ENCODE measurements around the gene GAREM2. TPM values are rescaled to one million over a fixed set of nuclear protein-coding genes. Genes with fewer than 3 reads are reported as not detected.

GAREM2 gene
- total RNA-seq, 4 donors from 2014 or later: 0.49 to 2.8 (median 1.9) TPM

DNA sequence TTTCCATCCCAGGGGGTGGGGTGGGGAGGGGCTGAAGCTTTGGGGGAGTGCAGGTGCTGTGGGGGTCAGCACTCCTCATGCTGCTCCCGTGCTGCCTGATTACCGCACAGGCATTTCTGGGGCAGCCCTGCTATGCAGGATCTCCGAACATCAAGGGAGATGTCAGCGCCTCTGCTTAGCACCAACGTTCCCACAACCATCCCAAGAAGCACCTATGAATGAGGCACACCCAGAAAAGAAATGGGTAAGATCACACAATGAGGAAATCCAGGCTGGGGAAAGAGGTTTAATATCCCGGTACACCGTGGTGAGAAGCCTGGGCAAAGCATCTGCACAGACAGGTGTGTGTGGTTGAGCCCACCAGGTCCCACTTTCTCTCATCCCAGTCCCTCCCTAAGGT is 17.5 kb downstream of the GAREM2 start:
- H3K4me1 ChIP-seq: peaks cover 0 to 5% of the 10 kb centered on the region in 2 donors
- H3K27ac ChIP-seq: no peak overlapping the region
- no peaks in the 10 kb centered on the region for H3K27me3 ChIP-seq
- no peak overlapping the region for H3K4me3 ChIP-seq (replicated peaks in 1 of 3)
- H3K9me3 ChIP-seq: no peaks in the 10 kb centered on the region
- intact Hi-C loops (cut with DNase I): no loop called here
- WGBS, 2 donors: 85 to 89% methylated on average over 7 of the region's 7 CpGs
- DNase-seq: no peak
- peaks cover 31 to 35% of the 10 kb centered on the region in 2 donors for H3K36me3 ChIP-seq
- TF ChIP-seq, protein P1, sequence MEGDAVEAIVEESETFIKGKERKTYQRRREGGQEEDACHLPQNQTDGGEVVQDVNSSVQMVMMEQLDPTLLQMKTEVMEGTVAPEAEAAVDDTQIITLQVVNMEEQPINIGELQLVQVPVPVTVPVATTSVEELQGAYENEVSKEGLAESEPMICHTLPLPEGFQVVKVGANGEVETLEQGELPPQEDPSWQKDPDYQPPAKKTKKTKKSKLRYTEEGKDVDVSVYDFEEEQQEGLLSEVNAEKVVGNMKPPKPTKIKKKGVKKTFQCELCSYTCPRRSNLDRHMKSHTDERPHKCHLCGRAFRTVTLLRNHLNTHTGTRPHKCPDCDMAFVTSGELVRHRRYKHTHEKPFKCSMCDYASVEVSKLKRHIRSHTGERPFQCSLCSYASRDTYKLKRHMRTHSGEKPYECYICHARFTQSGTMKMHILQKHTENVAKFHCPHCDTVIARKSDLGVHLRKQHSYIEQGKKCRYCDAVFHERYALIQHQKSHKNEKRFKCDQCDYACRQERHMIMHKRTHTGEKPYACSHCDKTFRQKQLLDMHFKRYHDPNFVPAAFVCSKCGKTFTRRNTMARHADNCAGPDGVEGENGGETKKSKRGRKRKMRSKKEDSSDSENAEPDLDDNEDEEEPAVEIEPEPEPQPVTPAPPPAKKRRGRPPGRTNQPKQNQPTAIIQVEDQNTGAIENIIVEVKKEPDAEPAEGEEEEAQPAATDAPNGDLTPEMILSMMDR (IDR thresholded peaks at IDR 0.05): no peak
- no peak for TF ChIP-seq POLR2A (IDR thresholded peaks at IDR 0.05)

DNA sequence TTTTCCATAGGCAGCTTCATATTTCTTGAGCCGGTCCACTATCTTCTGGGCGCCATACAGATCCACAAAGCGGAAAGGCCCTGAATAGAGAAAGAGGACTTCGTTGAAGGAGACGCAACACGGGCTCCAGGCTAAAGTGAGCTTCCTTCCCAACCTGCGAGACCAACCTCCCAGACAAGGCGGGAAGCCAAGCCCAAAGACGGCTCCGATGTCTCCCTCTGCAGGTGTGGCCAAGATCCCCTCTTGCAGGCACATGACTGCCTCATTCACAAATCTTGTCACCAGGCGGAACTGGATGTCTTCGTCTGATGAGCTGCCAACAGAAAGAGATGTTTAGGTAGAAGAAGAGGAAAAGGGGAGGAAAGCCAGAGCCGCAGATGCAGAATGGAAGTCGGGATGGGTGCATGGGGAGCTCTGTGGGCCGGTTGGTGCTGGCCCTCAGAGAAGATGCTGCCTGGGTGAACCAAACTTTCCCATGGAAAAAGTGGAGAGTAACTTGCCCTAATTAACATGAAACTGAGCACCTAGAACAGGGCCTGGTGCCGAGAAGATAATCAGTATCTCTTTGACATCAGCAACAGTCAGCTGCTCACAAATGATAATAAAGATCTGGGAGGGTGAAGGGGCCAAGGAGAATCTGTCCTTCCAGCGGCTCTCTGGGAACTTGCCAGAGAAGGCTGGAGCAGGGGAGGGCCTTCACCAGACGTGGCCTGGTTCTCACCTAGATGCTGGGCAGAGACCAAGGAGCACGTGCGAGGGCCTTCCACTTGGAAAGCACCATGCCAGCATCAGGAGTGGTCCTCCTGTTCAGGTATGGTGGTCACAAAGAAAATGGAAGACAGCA is 18.6 kb downstream of the GAREM2 start:
- intact Hi-C loops (cut with DNase I): no loop called here
- peaks cover 34 to 40% of the 10 kb centered on the region in 2 donors for H3K36me3 ChIP-seq
- DNase-seq: no peak
- no peaks in the 10 kb centered on the region for H3K27me3 ChIP-seq
- no peak overlapping the region for H3K4me3 ChIP-seq (replicated peaks in 1 of 3)
- no peaks in the 10 kb centered on the region for H3K9me3 ChIP-seq
- 90 to 92% methylated on average over 20 of the region's 20 CpGs for WGBS, 2 donors
- H3K27ac ChIP-seq: no peak overlapping the region
- H3K4me1 ChIP-seq: no peaks in the 10 kb centered on the region
- TF ChIP-seq POLR2A (IDR thresholded peaks at IDR 0.05): no peak
- TF ChIP-seq, protein P1 (IDR thresholded peaks at IDR 0.05): no peak

- no peaks in the 10 kb centered on the region for H3K9me3 ChIP-seq
- TF ChIP-seq POLR2A (IDR thresholded peaks at IDR 0.05): no peak
- TF ChIP-seq, protein P1 (IDR thresholded peaks at IDR 0.05): no peak
- intact Hi-C loops (cut with DNase I): no loop called here
- DNase-seq: no peak
- H3K27ac ChIP-seq: no peak overlapping the region
- 95 to 96% methylated on average over 10 of the region's 10 CpGs for WGBS, 2 donors
- H3K36me3 ChIP-seq: peaks cover 50 to 58% of the 10 kb centered on the region in 2 donors
- H3K27me3 ChIP-seq: no peaks in the 10 kb centered on the region
- no peaks in the 10 kb centered on the region for H3K4me1 ChIP-seq
- H3K4me3 ChIP-seq (replicated peaks in 1 of 3): no peak overlapping the region
Observed at GRCh38 chr2:26193578-26194231, 20.8 kb downstream of the GAREM2 start.

DNA sequence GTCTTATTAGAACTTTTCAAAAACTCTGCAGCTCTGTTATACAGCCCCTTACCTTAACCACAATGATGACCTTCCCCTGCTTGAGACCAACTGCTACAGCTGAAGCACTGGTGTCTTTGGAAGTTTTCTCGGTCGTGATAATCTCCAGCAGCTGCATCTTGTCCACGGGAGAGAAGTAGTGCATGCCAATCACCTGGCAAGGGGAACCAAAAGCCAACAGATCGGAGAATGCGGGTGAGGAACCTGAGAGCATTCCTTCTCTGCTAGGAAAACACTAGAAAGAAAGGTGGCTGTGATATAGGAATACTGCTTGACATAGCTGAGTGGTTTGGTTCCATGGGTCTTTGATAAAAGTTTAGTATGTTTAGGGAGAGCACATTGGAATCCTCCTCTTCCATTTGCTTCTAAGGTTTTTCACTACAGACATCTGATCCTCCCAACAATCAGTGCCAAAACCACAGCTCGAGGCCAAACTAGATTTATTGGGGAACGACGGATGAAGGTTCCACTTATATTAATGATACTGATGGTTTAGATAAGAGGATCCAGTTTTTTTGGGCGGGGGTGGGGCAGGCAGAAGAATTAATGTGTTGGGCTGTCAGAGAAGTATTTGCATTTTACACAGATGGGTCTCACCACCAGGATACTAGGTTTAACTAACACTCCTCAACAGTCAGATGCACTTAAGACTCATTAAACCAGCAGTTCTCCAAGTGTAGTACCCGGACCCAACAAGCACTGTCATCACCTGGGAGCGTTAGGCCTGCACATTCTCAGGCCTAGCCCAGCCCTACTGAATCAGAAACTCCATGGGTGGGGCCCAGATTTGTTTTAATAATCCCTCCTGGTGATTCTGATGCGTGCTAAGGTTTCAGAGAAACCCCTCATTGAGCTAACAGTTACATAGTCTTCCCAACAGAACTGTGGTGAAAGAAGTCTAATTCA is 22.4 kb downstream of the GAREM2 start:
- Histone ChIP-seq H3K27me3 (no peaks in the 10 kb centered on the region), H3K9me3 (no peaks in the 10 kb centered on the region), H3K27ac (no peak overlapping the region), H3K36me3 (peaks cover 58 to 71% of the 10 kb centered on the region in 2 donors), H3K4me1 (no peaks in the 10 kb centered on the region), H3K4me3 (replicated peaks in 1 of 3) (no peak overlapping the region)
- TF ChIP-seq, protein P1 (IDR thresholded peaks at IDR 0.05): no peak
- TF ChIP-seq POLR2A (IDR thresholded peaks at IDR 0.05): no peak
- WGBS, 2 donors: 71 to 74% methylated on average over 12 of the region's 12 CpGs
- intact Hi-C loops (cut with DNase I): no loop called here
- no peak for DNase-seq

All from thyroid gland (tissue), 4 donors.